CD8-positive, alpha-beta memory T cell (primary cell): Measurements from ENCODE around the gene MPV17L2. TPM values are rescaled to one million over a fixed set of nuclear protein-coding genes. Genes with fewer than 3 reads are reported as not detected.

Source experiments
- CTCF ChIA-PET: fragments of 350-600 bp; sonication (Branson Sonifier 250); formaldehyde crosslinking; loops from one replicate; lab custom pipeline; 2021; ENCODE audit warnings: antibody characterized with exemption; lab: Charles Lee
- POLR2A ChIA-PET: fragments of 350-600 bp; sonication (Branson Sonifier 250); formaldehyde crosslinking; loops from one replicate; lab custom pipeline; 2021; ENCODE audit warnings: antibody characterized with exemption; lab: Charles Lee
- DNase-seq, 5 donors: peaks; one replicate each; pipeline versions ENCODE4 v3.0.0 to v3.0.0-alpha.2; 2020 to 2022; ENCODE audit warnings: mixed read lengths in 1 of 5
- H3K27ac ChIP-seq: one replicate; pipeline ENCODE4 v1.7.0; 2013; ENCODE audit warnings: low read depth, mild to moderate bottlenecking, low read length, moderate library complexity
- H3K27me3 ChIP-seq: 2 replicates; pipeline ENCODE4 v1.7.0; 2013; ENCODE audit warnings: low read length, mild to moderate bottlenecking; ENCODE audit not compliant: insufficient read depth, poor library complexity, severe bottlenecking
- H3K36me3 ChIP-seq: 2 replicates; pipeline ENCODE4 v1.7.0; 2013; ENCODE audit warnings: mild to moderate bottlenecking, low read length, moderate library complexity; ENCODE audit not compliant: insufficient read depth
- H3K4me1 ChIP-seq: 2 replicates; pipeline ENCODE4 v1.7.0; 2013; ENCODE audit warnings: mild to moderate bottlenecking, low read length, moderate library complexity; ENCODE audit not compliant: insufficient read depth
- H3K4me3 ChIP-seq: 2 replicates; pipeline ENCODE4 v1.7.0; 2013; ENCODE audit warnings: mild to moderate bottlenecking, low read length
- H3K9me3 ChIP-seq: 2 replicates; pipeline ENCODE4 v1.7.0; 2013; ENCODE audit warnings: mild to moderate bottlenecking, low read length
- H3K27ac Mint-ChIP-seq, 8 donors: one replicate each; pipeline ENCODE4 v1.8.0; 2020 to 2021; ENCODE audit warnings: mixed read lengths in 8 of 8, mild to moderate bottlenecking in 6 of 8, inconsistent platforms in 3 of 8, moderate library complexity in 3 of 8
- H3K27me3 Mint-ChIP-seq, 2 donors: one replicate each; pipeline ENCODE4 v1.8.0; 2020 to 2021; ENCODE audit warnings: mixed read lengths in 2 of 2, mild to moderate bottlenecking in 1 of 2, moderate library complexity in 1 of 2
- H3K36me3 Mint-ChIP-seq, 3 donors: one replicate each; pipeline ENCODE4 v1.8.0; 2020 to 2021; ENCODE audit warnings: mixed read lengths in 3 of 3, inconsistent platforms in 1 of 3, mild to moderate bottlenecking in 1 of 3
- H3K4me1 Mint-ChIP-seq, 3 donors: one replicate each; pipeline ENCODE4 v1.8.0; 2020 to 2021; ENCODE audit warnings: mixed read lengths in 3 of 3, inconsistent platforms in 1 of 3, mild to moderate bottlenecking in 1 of 3
- H3K4me3 Mint-ChIP-seq, 7 donors: one replicate each; pipeline ENCODE4 v1.8.0; 2020 to 2021; ENCODE audit warnings: mixed read lengths in 7 of 7, mild to moderate bottlenecking in 6 of 7, moderate library complexity in 4 of 7, inconsistent platforms in 2 of 7
- H3K9me3 Mint-ChIP-seq, 5 donors: one replicate each; pipeline ENCODE4 v1.8.0; 2020 to 2022; ENCODE audit warnings: mixed read lengths in 5 of 5, mild to moderate bottlenecking in 3 of 5, moderate library complexity in 2 of 5, inconsistent platforms in 1 of 5
- polyA plus RNA-seq: library from polyadenylated mRNA; unstranded; fragments of 300-500 nt; fragmentation: Illumina TruSeq; gene quantifications from one replicate; pipeline ENCODE4 v1.2.3, GENCODE V29; 2021
- total RNA-seq, 2 experiments: library from RNA; stranded (reverse); gene quantifications; one replicate each; pipeline ENCODE4 v1.2.3, GENCODE V29; 2021

Gene MPV17L2
- total and polyA plus RNA-seq, 3 experiments from 2014 or later, result 12.6 to 24.6 (median 24.2) TPM

- peak overlapping the region in 1 of 7 donors; percentile 54 for H3K4me3 Mint-ChIP-seq
- H3K9me3 ChIP-seq, result no peaks in the 10 kb centered on the region
- H3K36me3 ChIP-seq, result no peaks in the 10 kb centered on the region
- H3K4me1 ChIP-seq, result peaks cover 19% of the 10 kb centered on the region
- peaks cover 37 to 47% of the 10 kb centered on the region in 2 donors for H3K27me3 Mint-ChIP-seq
- H3K27ac ChIP-seq, result no peak overlapping the region
- no peak overlapping the region for H3K4me3 ChIP-seq
- POLR2A ChIA-PET, result no interaction called here
- H3K36me3 Mint-ChIP-seq, result peaks cover 0 to 3% (median 0%) of the 10 kb centered on the region in 3 donors
- CTCF ChIA-PET, result interaction anchor here (0.5 to 1.3 kb wide), 2 partner anchors 108 to 967 kb away, joined by 3 read pairs; no protein-coding TSS in a partner anchor
- H3K9me3 Mint-ChIP-seq, result no peaks in the 10 kb centered on the region
- H3K27me3 ChIP-seq, result peaks cover 21% of the 10 kb centered on the region
- H3K27ac Mint-ChIP-seq, result no peak overlapping the region
- H3K4me1 Mint-ChIP-seq, result peaks cover 11 to 25% (median 14%) of the 10 kb centered on the region in 3 donors
- no peak for DNase-seq
Observed at GRCh38 chr19:18220632-18221275, 27.7 kb downstream of the MPV17L2 start.

- Histone ChIP-seq H3K9me3 (no peaks in the 10 kb centered on the region), H3K27me3 (peaks cover 30% of the 10 kb centered on the region), H3K27ac (peak overlapping the region; percentile 54), H3K4me3 (no peak overlapping the region), H3K4me1 (peaks cover 24% of the 10 kb centered on the region), H3K36me3 (no peaks in the 10 kb centered on the region)
- ChIA-PET CTCF (interaction anchor here (1.0 kb wide), 1 partner anchor 107 kb away, joined by 3 read pairs; no protein-coding TSS in a partner anchor), POLR2A (interaction anchor here (0.6 kb wide), 2 partner anchors 46 to 89 kb away, joined by 3 to 7 read pairs; no protein-coding TSS in a partner anchor)
- Mint-ChIP-seq H3K36me3 (peaks cover 0 to 3% (median 0%) of the 10 kb centered on the region in 3 donors), H3K9me3 (no peaks in the 10 kb centered on the region), H3K27ac (peak overlapping the region in 1 of 8 donors; percentile 93), H3K4me1 (peaks cover 14 to 29% (median 16%) of the 10 kb centered on the region in 3 donors), H3K27me3 (peaks cover 41 to 55% of the 10 kb centered on the region in 2 donors), H3K4me3 (no peak overlapping the region)
- no peak for DNase-seq
Observed at GRCh38 chr19:18221815-18222725, 29.1 kb downstream of the MPV17L2 start.

DNA sequence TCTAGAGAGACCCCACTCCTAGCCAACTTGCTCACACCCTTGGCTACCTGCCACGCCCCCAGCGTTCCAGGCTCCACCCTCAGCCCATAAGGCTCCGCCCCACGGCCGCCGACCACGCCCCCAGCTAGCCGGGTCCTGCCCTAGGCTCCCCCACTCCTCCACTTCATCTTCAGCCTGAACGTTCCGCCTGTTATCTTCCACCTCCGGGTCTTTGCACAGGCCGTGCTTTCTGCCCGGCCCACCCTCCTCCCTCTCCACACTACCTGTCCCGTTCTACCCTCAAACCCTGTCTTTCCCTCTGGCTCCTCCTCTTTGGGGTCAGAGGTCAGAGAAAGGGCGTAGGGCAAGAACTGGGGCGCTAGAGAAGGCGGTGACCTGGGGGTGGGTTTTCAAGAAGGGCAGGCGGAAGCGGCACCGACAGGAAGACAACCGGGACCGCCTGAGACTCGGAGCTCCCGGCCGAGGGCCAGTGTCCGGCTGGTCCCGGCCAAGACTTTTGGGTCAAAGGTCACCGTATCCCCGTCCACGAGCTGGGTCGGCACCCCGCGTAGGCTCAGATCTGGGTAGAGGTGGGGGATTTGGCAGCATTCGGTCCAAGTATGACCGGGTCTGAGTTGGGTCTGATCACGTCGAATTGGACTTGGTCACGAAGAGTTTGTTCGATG lies 31.0 kb downstream of the MPV17L2 start:
- H3K36me3 Mint-ChIP-seq, result peaks cover 0 to 3% (median 0%) of the 10 kb centered on the region in 3 donors
- peaks cover 14 to 32% (median 16%) of the 10 kb centered on the region in 3 donors for H3K4me1 Mint-ChIP-seq
- peak overlapping the region; percentile 60 to 91 (median 85) for H3K4me3 Mint-ChIP-seq
- Histone ChIP-seq H3K27ac (peak overlapping the region; percentile 31), H3K4me1 (peaks cover 24% of the 10 kb centered on the region), H3K36me3 (no peaks in the 10 kb centered on the region), H3K9me3 (no peaks in the 10 kb centered on the region), H3K4me3 (peak overlapping the region; percentile 55), H3K27me3 (peaks cover 36% of the 10 kb centered on the region)
- H3K9me3 Mint-ChIP-seq, result no peaks in the 10 kb centered on the region
- POLR2A ChIA-PET, result interaction anchor here (1.0 kb wide), 1 partner anchor 58 kb away, joined by 5 read pairs; no protein-coding TSS in a partner anchor
- DNase-seq, result no peak
- CTCF ChIA-PET, result interaction anchor here (0.8 to 1.6 kb wide), 8 partner anchors 23 to 183 kb away, joined by 3 to 4 read pairs (median 3); partner anchors contain the start of gene MPV17L2
- peaks cover 51 to 68% of the 10 kb centered on the region in 2 donors for H3K27me3 Mint-ChIP-seq
- peak overlapping the region in 4 of 8 donors; percentile 34 to 86 (median 67) for H3K27ac Mint-ChIP-seq

- Mint-ChIP-seq H3K4me3 (peak overlapping the region; percentile 60 to 91 (median 85)), H3K9me3 (no peaks in the 10 kb centered on the region), H3K4me1 (peaks cover 14 to 32% (median 16%) of the 10 kb centered on the region in 3 donors), H3K27ac (peak overlapping the region in 5 of 8 donors; percentile 34 to 86 (median 59)), H3K36me3 (peaks cover 0 to 3% (median 0%) of the 10 kb centered on the region in 3 donors), H3K27me3 (peaks cover 51 to 72% of the 10 kb centered on the region in 2 donors)
- Histone ChIP-seq H3K27ac (peak overlapping the region; percentile 31), H3K36me3 (no peaks in the 10 kb centered on the region), H3K27me3 (peaks cover 36% of the 10 kb centered on the region), H3K4me3 (peak overlapping the region; percentile 55), H3K9me3 (no peaks in the 10 kb centered on the region), H3K4me1 (peaks cover 24% of the 10 kb centered on the region)
- CTCF ChIA-PET, result interaction anchor here (0.8 to 1.6 kb wide), 6 partner anchors 27 to 182 kb away, joined by 3 to 4 read pairs (median 3); partner anchors contain the start of gene MPV17L2
- POLR2A ChIA-PET, result interaction anchor here (1.0 kb wide), 1 partner anchor 57 kb away, joined by 5 read pairs; no protein-coding TSS in a partner anchor
- DNase-seq, result peak; percentile 66 to 86 (median 74)
Observed at GRCh38 chr19:18224525-18225354, 31.7 kb downstream of the MPV17L2 start.

- peaks cover 54 to 72% of the 10 kb centered on the region in 2 donors for H3K27me3 Mint-ChIP-seq
- H3K27me3 ChIP-seq, result peaks cover 36% of the 10 kb centered on the region
- H3K4me1 ChIP-seq, result peaks cover 24% of the 10 kb centered on the region
- no peaks in the 10 kb centered on the region for H3K9me3 Mint-ChIP-seq
- H3K27ac Mint-ChIP-seq, result no peak overlapping the region
- peaks cover 14 to 32% (median 16%) of the 10 kb centered on the region in 3 donors for H3K4me1 Mint-ChIP-seq
- no peak overlapping the region for H3K27ac ChIP-seq
- H3K4me3 ChIP-seq, result no peak overlapping the region
- peak overlapping the region in 5 of 7 donors; percentile 85 to 91 (median 88) for H3K4me3 Mint-ChIP-seq
- no peaks in the 10 kb centered on the region for H3K9me3 ChIP-seq
- ChIA-PET POLR2A (no interaction called here), CTCF (interaction anchor here (1.2 to 1.6 kb wide), 3 partner anchors 51 to 64 kb away, joined by 3 read pairs; no protein-coding TSS in a partner anchor)
- H3K36me3 ChIP-seq, result no peaks in the 10 kb centered on the region
- DNase-seq, result no peak
- H3K36me3 Mint-ChIP-seq, result peaks cover 0 to 3% (median 0%) of the 10 kb centered on the region in 3 donors
Observed at GRCh38 chr19:18225355-18225701, 32.3 kb downstream of the MPV17L2 start.

GRCh38 chr19:18225702-18226468 lies 32.9 kb downstream of the MPV17L2 start, which contains the start of gene PDE4C:
PDE4C (minus strand) TSS chr19:18226438; CDS start chr19:18226415, 23 bp downstream.
- Mint-ChIP-seq H3K27ac (peak within 1 kb of the TSS in 1 of 8 donors; percentile 29), H3K9me3 (no peaks in the 10 kb centered on the region), H3K4me1 (peaks cover 12 to 32% (median 16%) of the 10 kb centered on the region in 3 donors), H3K36me3 (peaks cover 0 to 3% (median 0%) of the 10 kb centered on the region in 3 donors), H3K27me3 (peaks cover 60 to 74% of the 10 kb centered on the region in 2 donors), H3K4me3 (peak within 1 kb of the TSS in 4 of 7 donors; percentile 85 to 91 (median 86))
- no peak for DNase-seq
- Histone ChIP-seq H3K4me3 (no peak within 1 kb of the TSS), H3K9me3 (no peaks in the 10 kb centered on the region), H3K27ac (no peak within 1 kb of the TSS), H3K4me1 (peaks cover 24% of the 10 kb centered on the region), H3K36me3 (no peaks in the 10 kb centered on the region), H3K27me3 (peaks cover 36% of the 10 kb centered on the region)
- ChIA-PET CTCF (no interaction called here), POLR2A (no interaction called here)
